HCT116 (cell line): ENCODE data around the gene TEAD2.

Source experiments
- ATF3 ChIP-seq: IDR thresholded peaks from 2 replicates; pipeline ENCODE4 v1.6.1; 2012
- CBX3 ChIP-seq: IDR thresholded peaks from 2 replicates; pipeline ENCODE4 v1.6.1; 2012; ENCODE audit warnings: low read depth
- CTCF ChIP-seq, 3 experiments: fragments of 200-600 bp in 1 of 3; sonication (generic) in 1 of 3; IDR thresholded peaks in 2 of 3; conservative IDR thresholded peaks in 1 of 3; 2 replicates each; pipeline ENCODE4 v1.5.1; 2012 to 2017; ENCODE audit warnings: low read depth in 2 of 3, low read length in 2 of 3, antibody characterized with exemption in 1 of 3, borderline replicate concordance in 1 of 3, control low read depth in 1 of 3, mild to moderate bottlenecking in 1 of 3, mixed read lengths in 1 of 3, mixed run types in 1 of 3, moderate library complexity in 1 of 3; ENCODE audit not compliant: insufficient read depth in 1 of 3
- EZH2 ChIP-seq: fragments of 200-600 bp; sonication (generic); IDR thresholded peaks from 2 replicates; pipeline ENCODE4 v1.6.1; 2017; ENCODE audit warnings: antibody characterized with exemption, mixed run types
- EZH2phosphoT487 ChIP-seq: fragments of 200-600 bp; IDR thresholded peaks from 2 replicates; pipeline ENCODE4 v1.6.1; 2018; ENCODE audit warnings: antibody characterized with exemption, borderline replicate concordance
- POLR2A ChIP-seq: IDR thresholded peaks from 2 replicates; pipeline ENCODE4 v1.7.0; 2011; ENCODE audit warnings: borderline replicate concordance; ENCODE audit not compliant: insufficient read depth, insufficient read length; ENCODE audit errors: extremely low read depth
- SIN3A ChIP-seq: IDR thresholded peaks from 2 replicates; pipeline ENCODE4 v1.6.1; 2012; ENCODE audit warnings: low read depth
- TCF7L2 ChIP-seq: IDR thresholded peaks from 2 replicates; pipeline ENCODE4 v1.7.0; 2011; ENCODE audit warnings: borderline replicate concordance, inconsistent platforms; ENCODE audit not compliant: insufficient read depth, insufficient read length; ENCODE audit errors: extremely low read depth

- no peak for TF ChIP-seq SIN3A
- peak in 2 of 3 experiments; percentile 40 to 43; a peak in 3 of 6 replicates for TF ChIP-seq CTCF (IDR thresholded peaks at IDR 0.05 in 2 of 3, conservative IDR thresholded peaks at IDR 0.05 in 1 of 3; ENCODE audit: borderline replicate concordance in 1 of 3, insufficient read depth in 1 of 3, low read depth in 2 of 3, low read length in 2 of 3)
- no peak for TF ChIP-seq POLR2A
- no peak for TF ChIP-seq EZH2
- TF ChIP-seq ATF3, result no peak
- TF ChIP-seq TCF7L2, result no peak
- TF ChIP-seq EZH2phosphoT487, result no peak
- no peak for TF ChIP-seq CBX3
Observed at GRCh38 chr19:49347835-49348234, 14.4 kb downstream of the TEAD2 start.
